Measurements from ENCODE around the gene APOC1.
A peak's percentile ranks its signal among the peaks of the same experiment; 100 is the strongest.

Gene APOC1

GRCh38 chr19:44968118-44968517 is 53.7 kb downstream of the APOC1 start:
- no peak overlapping the region for H3K9ac ChIP-seq (ENCODE audit: insufficient read length)
- H3K27ac ChIP-seq, result 0 out of 2 replicates have a peak overlapping the region, but pooled peaks have one; percentile 31
- H3K9me3 ChIP-seq (ENCODE audit: low read depth, low read length), result no peaks in the 10 kb centered on the region
- H3K4me3 ChIP-seq, result no peak overlapping the region
- TF ChIP-seq FOXP2 (optimal IDR thresholded peaks at IDR 0.05; ENCODE audit: control extremely low read depth, extremely low read length, insufficient read depth), result no peak
- no peak for TF ChIP-seq POLR2AphosphoS5 (IDR thresholded peaks at IDR 0.05; ENCODE audit: borderline replicate concordance, low read depth, low read length)
- no peak for TF ChIP-seq EZH2 (IDR thresholded peaks at IDR 0.05)
- peaks cover 19% of the 10 kb centered on the region for H3K36me3 ChIP-seq (ENCODE audit: insufficient read depth, low read length)
- no peak for DNase-seq (ENCODE audit: low read depth, low spot score)

- peaks cover 22% of the 10 kb centered on the region for H3K36me3 ChIP-seq (ENCODE audit: insufficient read depth, low read length)
- no peak for DNase-seq (ENCODE audit: low read depth, low spot score)
- H3K9ac ChIP-seq (ENCODE audit: insufficient read length), result no peak overlapping the region
- no peak overlapping the region for H3K4me3 ChIP-seq
- TF ChIP-seq POLR2AphosphoS5 (IDR thresholded peaks at IDR 0.05; ENCODE audit: borderline replicate concordance, low read depth, low read length), result no peak
- TF ChIP-seq EZH2 (IDR thresholded peaks at IDR 0.05), result no peak
- TF ChIP-seq FOXP2 (optimal IDR thresholded peaks at IDR 0.05; ENCODE audit: control extremely low read depth, extremely low read length, insufficient read depth), result no peak
- H3K9me3 ChIP-seq (ENCODE audit: low read depth, low read length), result no peaks in the 10 kb centered on the region
- H3K27ac ChIP-seq, result no peak overlapping the region
Observed at GRCh38 chr19:44968670-44969069, 54.3 kb downstream of the APOC1 start.
